Testis (tissue), 3 donors: ENCODE results near the gene TEX50. TPM values are rescaled to one million over a fixed set of nuclear protein-coding genes. Genes with fewer than 3 reads are reported as not detected.
A peak's percentile ranks its signal among the peaks of the same experiment; 100 is the strongest.
"Not testable (repeated sequence)": the region's sequence is repeated elsewhere in the genome, so short reads cannot be mapped to it uniquely, and the experiment has no call there.

Experiments used
- DNase-seq: peaks from one replicate; pipeline ENCODE4 v3.0.0-alpha.2; 2019
- H3K27ac ChIP-seq, 2 donors: fragments of 200-600 bp; sonication (generic); one replicate each; pipeline ENCODE4 v1.5.1; 2019
- H3K27me3 ChIP-seq: fragments of 200-600 bp; sonication (generic); one replicate; pipeline ENCODE4 v1.5.1; 2019
- H3K36me3 ChIP-seq: fragments of 200-600 bp; sonication (generic); one replicate; pipeline ENCODE4 v1.5.1; 2017; ENCODE audit warnings: low read depth; ENCODE audit errors: missing control alignments
- H3K4me1 ChIP-seq: fragments of 200-600 bp; sonication (generic); one replicate; pipeline ENCODE4 v1.5.1; 2019
- H3K4me3 ChIP-seq, 2 donors: fragments of 200-600 bp; sonication (generic); one replicate each; pipeline ENCODE4 v1.5.1; 2017 to 2019
- H3K9me3 ChIP-seq: fragments of 200-600 bp; sonication (generic); one replicate; pipeline ENCODE4 v1.5.1; 2017
- CTCF ChIP-seq, 3 experiments: fragments of 450-650 bp in 2 of 3; fragments of 200-600 bp in 1 of 3; sonication (generic) in 1 of 3; IDR thresholded peaks; one replicate each; pipeline ENCODE4 v1.5.1; 2016 to 2019; ENCODE audit warnings: antibody characterized with exemption in 3 of 3, mild to moderate bottlenecking in 2 of 3, moderate library complexity in 1 of 3
- POLR2A ChIP-seq: fragments of 450-650 bp; IDR thresholded peaks from one replicate; pipeline ENCODE4 v1.6.1; 2017; ENCODE audit warnings: antibody characterized with exemption, mild to moderate bottlenecking, moderate library complexity
- WGBS, 2 donors: methylation state at CpG; one replicate each; pipeline ENCODE4 v1.1.5; 2018; 5-methylcytosine and 5-hydroxymethylcytosine counted together
- intact Hi-C: fragments of 100-400 bp; cut with DNase I; formaldehyde crosslinking; loops from one replicate; pipeline ENCODE4 v1.15.1; 2023; ENCODE audit warnings: low total_unique reads
- polyA plus RNA-seq: library from polyadenylated mRNA; stranded (reverse); fragments of 350-450 nt; fragmentation: Illumina TruSeq; extraction: RNeasy Lipid Tissue Mini Kit (QIAGEN cat#74804); gene quantifications from one replicate; pipeline ENCODE4 v1.2.3, GENCODE V29; 2014; ENCODE audit warnings: low read depth, low replicate concordance; ENCODE audit not compliant: insufficient read depth
- total RNA-seq, 2 donors: library from RNA; depleted of rRNA; stranded (reverse); fragments of >200 nt; gene quantifications; one replicate each; pipeline ENCODE4 v1.2.3, GENCODE V29; 2016

TEX50 gene
- total and polyA plus RNA-seq, 3 donors from 2014 or later = 7.6 to 22.4 (median 15.7) TPM

- Histone ChIP-seq H3K9me3 (no peaks in the 10 kb centered on the region), H3K27ac (no peak overlapping the region), H3K4me3 (no peak overlapping the region), H3K4me1 (no peaks in the 10 kb centered on the region), H3K27me3 (no peaks in the 10 kb centered on the region), H3K36me3 (no peaks in the 10 kb centered on the region)
- TF ChIP-seq POLR2A (no peak), CTCF (IDR thresholded peaks at IDR 0.05) (no peak)
- 93 to 96% methylated on average over 3 of the region's 3 CpGs for WGBS, 2 donors
- intact Hi-C loops = no loop called here
- no peak for DNase-seq
These were observed 28.0 kb downstream of the TEX50 start for GRCh38 chr1:173663159-173663558.

DNA sequence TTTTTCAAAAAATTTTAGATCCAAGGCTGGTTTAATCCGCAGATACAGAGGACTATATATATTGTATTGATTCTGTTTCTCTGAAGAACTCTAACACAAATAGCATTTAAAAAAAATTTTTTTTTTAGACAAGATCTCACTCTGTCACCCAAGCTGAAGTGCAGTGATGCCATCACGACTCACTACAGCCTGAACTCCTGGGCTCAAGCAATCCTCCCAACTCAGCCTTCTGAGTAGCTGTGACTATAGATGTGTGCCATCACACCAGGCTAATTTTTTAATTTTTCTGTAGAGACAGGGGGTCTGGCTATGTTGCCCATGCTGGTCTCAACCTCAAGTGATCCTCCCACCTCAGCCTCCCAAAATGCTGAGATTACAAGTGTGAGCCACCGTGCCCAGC, 31.5 kb downstream of the TEX50 start:
- Histone ChIP-seq H3K27ac (no peak overlapping the region), H3K9me3 (no peaks in the 10 kb centered on the region), H3K4me3 (no peak overlapping the region), H3K27me3 (no peaks in the 10 kb centered on the region), H3K4me1 (peaks cover 6% of the 10 kb centered on the region), H3K36me3 (no peaks in the 10 kb centered on the region)
- no peak for DNase-seq
- TF ChIP-seq POLR2A (no peak), CTCF (IDR thresholded peaks at IDR 0.05) (no peak)
- intact Hi-C loops = no loop called here
- 96 to 97% methylated on average over 3 of the region's 3 CpGs for WGBS, 2 donors

DNA sequence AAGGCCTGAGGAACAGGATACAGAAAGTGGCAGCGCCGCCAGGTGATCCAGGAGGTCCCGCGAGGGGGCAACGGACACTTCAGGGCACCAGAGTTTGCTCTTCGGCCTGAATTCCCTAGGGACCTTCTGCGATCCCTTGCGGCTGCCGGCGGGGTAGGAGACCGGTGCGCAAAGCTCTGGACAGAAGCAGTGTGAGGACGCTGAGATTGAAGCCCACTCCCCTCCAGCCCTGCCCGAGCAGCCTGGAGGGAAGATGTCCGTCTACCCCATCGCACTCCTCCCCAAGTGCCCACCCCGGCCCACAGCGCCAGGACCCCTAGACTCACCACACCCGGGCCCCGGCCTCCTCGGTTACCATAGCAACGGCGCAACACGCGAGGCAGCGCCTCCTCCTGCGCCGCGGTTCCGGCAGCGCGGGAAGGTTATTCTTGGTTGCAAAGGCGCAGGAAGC, 34.4 kb downstream of the TEX50 start, which contains the start of gene ANKRD45:
TSS of gene ANKRD45 (minus strand) at position 361 of the 451 bp plus-strand sequence. CDS start 10,433 bp downstream, outside the sequence.
- H3K4me1 ChIP-seq = peaks cover 6% of the 10 kb centered on the region
- H3K9me3 ChIP-seq = no peaks in the 10 kb centered on the region
- DNase-seq = peak; percentile 80
- no peaks in the 10 kb centered on the region for H3K36me3 ChIP-seq
- peak within 1 kb of the TSS in 1 of 2 donors; percentile 3 for H3K27ac ChIP-seq
- no peak for TF ChIP-seq CTCF (IDR thresholded peaks at IDR 0.05)
- no peak for TF ChIP-seq POLR2A
- no peaks in the 10 kb centered on the region for H3K27me3 ChIP-seq
- intact Hi-C loops = no loop called here
- 2 to 4% methylated on average over 27 to 33 of the region's 33 CpGs for WGBS, 2 donors
- H3K4me3 ChIP-seq = peak within 1 kb of the TSS; percentile 53 to 56

DNA sequence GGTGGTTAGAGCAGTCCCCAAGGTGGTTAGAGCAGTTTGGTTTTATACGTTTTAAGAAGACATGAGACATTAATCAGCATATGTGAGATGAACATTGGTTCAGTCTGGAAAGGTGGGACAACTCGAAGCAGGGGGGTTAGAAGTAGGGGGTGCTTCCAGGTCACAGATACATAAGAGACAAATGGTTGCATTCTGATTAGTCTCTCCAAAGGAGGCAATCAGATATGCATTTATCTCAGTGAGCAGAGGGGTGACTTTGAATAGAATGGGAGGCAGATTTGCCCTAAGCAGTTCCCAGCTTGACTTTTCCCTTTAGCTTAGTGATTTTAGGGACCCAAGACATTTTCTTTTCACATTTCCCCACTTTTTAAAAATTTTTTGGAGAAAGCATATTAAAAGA, 39.4 kb downstream of the TEX50 start:
- H3K27ac ChIP-seq, H3K36me3 ChIP-seq, intact Hi-C loops, H3K4me1 ChIP-seq, DNase-seq, H3K27me3 ChIP-seq, H3K4me3 ChIP-seq, H3K9me3 ChIP-seq: not testable (repeated sequence)
- WGBS, 2 donors = 81 to 92% methylated on average over 2 of the region's 2 CpGs

DNA sequence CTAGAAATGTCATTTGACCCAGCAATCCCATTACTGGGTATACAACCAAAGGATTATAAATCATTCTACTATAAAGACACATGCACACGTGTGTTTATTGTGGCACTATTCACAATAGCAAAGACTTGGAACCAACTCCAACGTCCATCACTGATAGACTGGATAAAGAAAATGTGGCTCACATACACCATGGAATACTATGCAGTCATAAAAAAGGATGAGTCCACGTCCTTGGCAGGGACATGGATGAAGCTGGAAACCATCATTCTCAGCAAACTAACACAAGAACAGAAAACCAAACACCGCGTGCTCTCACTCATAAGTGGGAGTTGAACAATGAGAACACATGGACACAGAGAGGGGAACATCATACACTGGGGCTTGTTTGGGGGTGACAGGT, 45.0 kb downstream of the TEX50 start:
- H3K27me3 ChIP-seq, intact Hi-C loops, H3K4me1 ChIP-seq, DNase-seq, H3K36me3 ChIP-seq, H3K4me3 ChIP-seq, H3K9me3 ChIP-seq, H3K27ac ChIP-seq: not testable (repeated sequence)
- 92% methylated on average over 5 of the region's 5 CpGs for WGBS, 2 donors

GRCh38 chr1:173682184-173682583, 47.0 kb downstream of the TEX50 start:
- Histone ChIP-seq H3K27ac (no peak overlapping the region), H3K4me3 (no peak overlapping the region), H3K36me3 (no peaks in the 10 kb centered on the region), H3K27me3 (no peaks in the 10 kb centered on the region), H3K9me3 (no peaks in the 10 kb centered on the region), H3K4me1 (no peaks in the 10 kb centered on the region)
- TF ChIP-seq CTCF (IDR thresholded peaks at IDR 0.05) = no peak
- no peak for TF ChIP-seq POLR2A
- intact Hi-C loops = no loop called here
- DNase-seq = no peak

- H3K36me3 ChIP-seq, H3K27ac ChIP-seq, H3K4me3 ChIP-seq, DNase-seq, H3K27me3 ChIP-seq, H3K9me3 ChIP-seq, intact Hi-C loops, H3K4me1 ChIP-seq: not testable (repeated sequence)
- WGBS, 2 donors = 90 to 92% methylated on average over 4 of the region's 4 CpGs
These were observed 48.7 kb downstream of the TEX50 start for GRCh38 chr1:173683838-173684237.

DNA sequence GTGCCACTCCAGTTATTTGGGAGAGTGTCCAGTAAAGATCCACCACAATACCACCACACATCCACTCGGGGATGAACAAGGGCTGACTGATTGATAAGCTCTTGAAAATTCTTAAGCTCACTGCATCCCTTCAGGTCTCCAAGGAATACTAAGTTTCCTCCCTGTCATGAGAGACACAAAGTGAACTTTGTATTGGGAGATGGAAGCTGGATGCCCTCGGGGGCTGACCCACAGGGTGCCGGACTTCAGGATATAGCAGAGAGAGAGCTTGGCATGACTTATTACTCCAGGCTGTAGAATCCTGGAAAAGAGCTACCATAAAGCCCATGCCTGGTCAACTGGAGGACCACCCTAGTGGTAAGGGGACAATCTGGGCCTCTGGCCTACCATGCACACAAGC, 50.0 kb downstream of the TEX50 start:
- H3K27me3 ChIP-seq, H3K27ac ChIP-seq, H3K4me1 ChIP-seq, intact Hi-C loops, H3K36me3 ChIP-seq, DNase-seq, H3K4me3 ChIP-seq, H3K9me3 ChIP-seq: not testable (repeated sequence)
- 68 to 81% methylated on average over 3 of the region's 3 CpGs for WGBS, 2 donors
